ENCODE results near the gene BRSK2.

DNA sequence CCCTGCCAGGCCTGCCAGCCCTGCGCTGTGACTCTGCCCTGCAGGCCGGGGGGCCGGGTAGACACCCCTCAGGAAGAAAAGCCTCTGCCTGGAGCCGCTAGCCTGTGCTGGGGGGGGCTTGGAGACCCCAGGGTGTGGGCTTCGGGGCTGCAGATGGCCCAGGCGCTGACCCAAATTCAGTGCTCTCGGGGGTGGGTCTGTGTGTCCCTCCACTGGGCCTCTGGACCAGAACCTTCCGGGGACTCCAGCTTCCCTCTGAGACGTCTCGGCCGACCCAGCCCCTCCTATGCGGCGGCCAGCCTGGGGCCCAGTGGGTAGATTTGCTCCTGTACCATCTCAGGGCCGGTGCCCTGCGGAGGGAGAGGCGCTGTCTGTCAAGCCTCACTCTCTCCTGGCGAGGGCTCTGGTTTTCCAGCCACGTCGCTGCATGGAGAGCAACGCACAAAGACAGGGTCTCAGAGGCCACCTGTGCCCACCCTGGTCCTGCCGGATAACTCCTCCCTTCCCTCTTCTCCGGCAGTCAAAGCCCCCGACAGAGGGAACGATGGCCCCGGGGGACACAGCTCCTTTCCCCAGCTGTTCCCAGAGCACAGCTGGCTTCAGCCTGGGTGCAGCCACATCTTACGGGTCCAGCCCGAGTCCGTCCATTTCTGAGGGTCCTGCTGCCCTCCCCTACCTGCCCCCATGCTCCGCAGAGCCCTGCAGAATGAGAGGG, 40.2 kb upstream of the BRSK2 start:
- TF ChIP-seq, protein P1, sequence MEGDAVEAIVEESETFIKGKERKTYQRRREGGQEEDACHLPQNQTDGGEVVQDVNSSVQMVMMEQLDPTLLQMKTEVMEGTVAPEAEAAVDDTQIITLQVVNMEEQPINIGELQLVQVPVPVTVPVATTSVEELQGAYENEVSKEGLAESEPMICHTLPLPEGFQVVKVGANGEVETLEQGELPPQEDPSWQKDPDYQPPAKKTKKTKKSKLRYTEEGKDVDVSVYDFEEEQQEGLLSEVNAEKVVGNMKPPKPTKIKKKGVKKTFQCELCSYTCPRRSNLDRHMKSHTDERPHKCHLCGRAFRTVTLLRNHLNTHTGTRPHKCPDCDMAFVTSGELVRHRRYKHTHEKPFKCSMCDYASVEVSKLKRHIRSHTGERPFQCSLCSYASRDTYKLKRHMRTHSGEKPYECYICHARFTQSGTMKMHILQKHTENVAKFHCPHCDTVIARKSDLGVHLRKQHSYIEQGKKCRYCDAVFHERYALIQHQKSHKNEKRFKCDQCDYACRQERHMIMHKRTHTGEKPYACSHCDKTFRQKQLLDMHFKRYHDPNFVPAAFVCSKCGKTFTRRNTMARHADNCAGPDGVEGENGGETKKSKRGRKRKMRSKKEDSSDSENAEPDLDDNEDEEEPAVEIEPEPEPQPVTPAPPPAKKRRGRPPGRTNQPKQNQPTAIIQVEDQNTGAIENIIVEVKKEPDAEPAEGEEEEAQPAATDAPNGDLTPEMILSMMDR (conservative IDR thresholded peaks at IDR 0.05; ENCODE audit: low read depth, low read length): no peak
- TF ChIP-seq MXI1 (IDR thresholded peaks at IDR 0.05; ENCODE audit: borderline replicate concordance, low read depth, low read length) (no peak), RAD21 (IDR thresholded peaks at IDR 0.05; ENCODE audit: low read length) (no peak)
- TF ChIP-seq, protein P2, sequence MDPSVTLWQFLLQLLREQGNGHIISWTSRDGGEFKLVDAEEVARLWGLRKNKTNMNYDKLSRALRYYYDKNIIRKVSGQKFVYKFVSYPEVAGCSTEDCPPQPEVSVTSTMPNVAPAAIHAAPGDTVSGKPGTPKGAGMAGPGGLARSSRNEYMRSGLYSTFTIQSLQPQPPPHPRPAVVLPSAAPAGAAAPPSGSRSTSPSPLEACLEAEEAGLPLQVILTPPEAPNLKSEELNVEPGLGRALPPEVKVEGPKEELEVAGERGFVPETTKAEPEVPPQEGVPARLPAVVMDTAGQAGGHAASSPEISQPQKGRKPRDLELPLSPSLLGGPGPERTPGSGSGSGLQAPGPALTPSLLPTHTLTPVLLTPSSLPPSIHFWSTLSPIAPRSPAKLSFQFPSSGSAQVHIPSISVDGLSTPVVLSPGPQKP (IDR thresholded peaks at IDR 0.05; ENCODE audit: borderline replicate concordance, low read depth, low read length): no peak

Measured in IMR-90 (cell line).